ENCODE results near the gene RETREG2. TPM values are rescaled to one million over a fixed set of nuclear protein-coding genes. Genes with fewer than 3 reads are reported as not detected.

The RETREG2 gene
- total RNA-seq, 1 experiment from 2014 or later = 59.5 TPM

DNA sequence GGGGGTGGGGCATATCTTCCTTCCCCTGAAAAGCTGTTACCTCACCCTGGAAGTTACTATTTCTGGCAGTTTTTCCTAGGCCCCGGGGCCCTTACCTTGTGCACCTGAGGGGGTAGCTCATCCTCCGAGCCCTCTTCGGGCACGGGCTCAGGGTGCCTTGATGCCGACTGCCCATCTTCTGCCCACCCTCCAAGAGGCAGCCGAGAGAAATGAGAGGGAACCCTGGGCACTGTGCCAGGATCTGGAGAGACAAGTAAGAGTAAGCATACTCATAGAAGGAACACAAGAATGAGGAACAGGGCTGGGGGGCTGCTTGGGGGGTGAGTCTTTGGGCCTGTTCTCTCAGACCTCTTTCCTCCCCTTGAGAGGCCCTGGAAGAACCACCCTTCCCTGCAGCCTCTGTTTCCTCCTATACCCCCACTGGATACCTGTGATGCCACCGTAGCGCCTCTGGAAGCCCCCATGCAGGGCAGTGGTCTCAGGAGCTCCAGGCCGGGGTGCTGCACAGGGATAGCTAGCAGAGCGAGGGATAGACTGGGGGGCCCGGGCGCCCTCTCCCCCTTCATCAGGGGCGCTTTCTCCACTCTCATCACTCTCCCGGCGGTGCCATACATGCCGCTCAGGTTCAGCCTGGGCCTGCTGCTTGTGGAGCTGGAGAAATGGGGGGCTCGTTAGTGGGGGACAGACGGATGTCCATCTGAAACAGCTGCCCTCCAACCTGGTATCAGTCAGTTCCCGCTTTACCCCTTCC, 42.8 kb downstream of the RETREG2 start:
- Histone ChIP-seq H3K4me1 (peaks cover 18% of the 10 kb centered on the region), H3K4me3 (ENCODE audit: low read depth, low read length) (no peak overlapping the region), H3K36me3 (ENCODE audit: control insufficient read depth, insufficient read depth, low read length) (peaks cover 3% of the 10 kb centered on the region; the same call in 1 of the 2 replicates), H3K27me3 (replicated peaks; ENCODE audit: control insufficient read depth, insufficient read depth, low read length) (no peaks in the 10 kb centered on the region), H3K9me3 (no peaks in the 10 kb centered on the region)
- no peak for DNase-seq
- Mint-ChIP-seq H3K27me3 (ENCODE audit: insufficient read depth, unreplicated experiment) (no peaks in the 10 kb centered on the region), H3K9me3 (ENCODE audit: unreplicated experiment) (no peaks in the 10 kb centered on the region), H3K4me3 (ENCODE audit: unreplicated experiment) (no peak overlapping the region), H3K4me1 (ENCODE audit: low read depth, unreplicated experiment) (no peaks in the 10 kb centered on the region), H3K36me3 (ENCODE audit: insufficient read depth, unreplicated experiment) (peaks cover 51% of the 10 kb centered on the region), H3K27ac (ENCODE audit: unreplicated experiment) (no peak overlapping the region)
- ChIA-PET POLR2A (no interaction called here), CTCF (no interaction called here)
- intact Hi-C loops (cut with micrococcal nuclease; ENCODE audit: unreplicated experiment) = no loop called here
- no peak for TF ChIP-seq CTCF (IDR thresholded peaks at IDR 0.05; ENCODE audit: insufficient read depth in 1 of 2, low read depth in 1 of 2, low read length in 1 of 2, severe bottlenecking in 1 of 2, unreplicated experiment in 1 of 2)
- no TSS peak for BruUV-seq (replicated peaks)

DNA sequence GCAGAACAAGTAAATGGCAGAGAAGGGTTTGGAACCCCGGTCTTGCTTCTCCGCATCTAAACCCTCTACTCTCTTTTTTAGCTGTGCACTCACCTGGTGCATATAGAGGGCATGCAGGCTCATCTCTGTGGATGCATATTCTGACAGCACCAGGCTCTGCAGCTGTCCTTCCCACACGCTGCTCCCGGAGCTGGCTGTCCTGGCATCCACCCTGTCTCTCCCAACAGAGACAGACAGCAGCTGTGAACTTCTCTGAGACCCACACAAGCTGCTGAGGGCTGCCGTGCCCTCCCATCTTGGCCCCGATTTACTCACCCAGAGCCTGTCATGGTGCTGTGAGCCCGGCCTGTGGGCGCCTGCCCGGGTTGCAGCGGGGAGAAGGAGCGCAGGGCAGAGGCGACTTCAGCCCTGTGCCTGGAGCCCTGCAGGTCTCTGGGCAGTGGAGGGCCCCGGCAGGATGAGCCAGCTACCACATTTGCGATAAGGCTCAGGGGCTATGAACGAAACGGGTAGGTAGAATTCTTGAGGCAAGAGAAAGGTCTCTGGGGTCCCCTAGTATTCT, 44.0 kb downstream of the RETREG2 start:
- BruUV-seq (replicated peaks) = no TSS peak
- no peaks in the 10 kb centered on the region for H3K9me3 ChIP-seq
- no peak for DNase-seq
- H3K27me3 ChIP-seq (replicated peaks; ENCODE audit: control insufficient read depth, insufficient read depth, low read length) = no peaks in the 10 kb centered on the region
- Mint-ChIP-seq H3K4me1 (ENCODE audit: low read depth, unreplicated experiment) (no peaks in the 10 kb centered on the region), H3K9me3 (ENCODE audit: unreplicated experiment) (no peaks in the 10 kb centered on the region), H3K36me3 (ENCODE audit: insufficient read depth, unreplicated experiment) (peaks cover 43% of the 10 kb centered on the region), H3K4me3 (ENCODE audit: unreplicated experiment) (no peak overlapping the region), H3K27ac (ENCODE audit: unreplicated experiment) (no peak overlapping the region), H3K27me3 (ENCODE audit: insufficient read depth, unreplicated experiment) (no peaks in the 10 kb centered on the region)
- TF ChIP-seq CTCF (IDR thresholded peaks at IDR 0.05; ENCODE audit: insufficient read depth in 1 of 2, low read depth in 1 of 2, low read length in 1 of 2, severe bottlenecking in 1 of 2, unreplicated experiment in 1 of 2) = no peak
- peaks cover 10% of the 10 kb centered on the region for H3K4me1 ChIP-seq
- H3K4me3 ChIP-seq (ENCODE audit: low read depth, low read length) = no peak overlapping the region
- ChIA-PET CTCF (no interaction called here), POLR2A (no interaction called here)
- H3K36me3 ChIP-seq (ENCODE audit: control insufficient read depth, insufficient read depth, low read length) = peaks cover 3% of the 10 kb centered on the region; the same call in 1 of the 2 replicates
- intact Hi-C loops (cut with micrococcal nuclease; ENCODE audit: unreplicated experiment) = no loop called here

GRCh38 chr2:219223831-219224610, 45.9 kb downstream of the RETREG2 start:
- CTCF ChIA-PET = no interaction called here
- H3K36me3 Mint-ChIP-seq (ENCODE audit: insufficient read depth, unreplicated experiment) = peaks cover 38% of the 10 kb centered on the region

More at GRCh38 chr2:219223831-219224610, 45.9 kb downstream of the RETREG2 start:
- Histone ChIP-seq H3K9me3 (no peaks in the 10 kb centered on the region), H3K4me3 (ENCODE audit: low read depth, low read length) (no peak overlapping the region), H3K27me3 (replicated peaks; ENCODE audit: control insufficient read depth, insufficient read depth, low read length) (no peaks in the 10 kb centered on the region), H3K4me1 (0 out of 2 replicates have a peak, but pooled peaks cover 5% of the 10 kb centered on the region), H3K36me3 (ENCODE audit: control insufficient read depth, insufficient read depth, low read length) (peaks cover 3% of the 10 kb centered on the region; the same call in 1 of the 2 replicates)
- BruUV-seq (replicated peaks) = no TSS peak
- Mint-ChIP-seq H3K4me1 (ENCODE audit: low read depth, unreplicated experiment) (no peaks in the 10 kb centered on the region), H3K27me3 (ENCODE audit: insufficient read depth, unreplicated experiment) (no peaks in the 10 kb centered on the region), H3K4me3 (ENCODE audit: unreplicated experiment) (no peak overlapping the region), H3K9me3 (ENCODE audit: unreplicated experiment) (no peaks in the 10 kb centered on the region), H3K27ac (ENCODE audit: unreplicated experiment) (no peak overlapping the region)
- TF ChIP-seq CTCF (IDR thresholded peaks at IDR 0.05; ENCODE audit: insufficient read depth in 1 of 2, low read depth in 1 of 2, low read length in 1 of 2, severe bottlenecking in 1 of 2, unreplicated experiment in 1 of 2) = no peak
- intact Hi-C loops (cut with micrococcal nuclease; ENCODE audit: unreplicated experiment) = no loop called here
- POLR2A ChIA-PET = no interaction called here
- no peak for DNase-seq
